NB4 (cell line): ENCODE data around the gene HNRNPU.

Experiments used
- POLR2A ChIP-seq: IDR thresholded peaks from 2 replicates; pipeline ENCODE4 v1.6.1; 2011; ENCODE audit warnings: mild to moderate bottlenecking; ENCODE audit not compliant: insufficient read length; ENCODE audit errors: extremely low read depth
- TF ChIP-seq, protein P1 (sequence below): IDR thresholded peaks from one replicate; pipeline ENCODE4 v1.5.1; 2012; ENCODE audit warnings: low read depth, low read length
- TF ChIP-seq, protein P2 (sequence below): IDR thresholded peaks from 2 replicates; pipeline ENCODE4 v1.6.1; 2011; ENCODE audit warnings: low read depth, low read length

DNA sequence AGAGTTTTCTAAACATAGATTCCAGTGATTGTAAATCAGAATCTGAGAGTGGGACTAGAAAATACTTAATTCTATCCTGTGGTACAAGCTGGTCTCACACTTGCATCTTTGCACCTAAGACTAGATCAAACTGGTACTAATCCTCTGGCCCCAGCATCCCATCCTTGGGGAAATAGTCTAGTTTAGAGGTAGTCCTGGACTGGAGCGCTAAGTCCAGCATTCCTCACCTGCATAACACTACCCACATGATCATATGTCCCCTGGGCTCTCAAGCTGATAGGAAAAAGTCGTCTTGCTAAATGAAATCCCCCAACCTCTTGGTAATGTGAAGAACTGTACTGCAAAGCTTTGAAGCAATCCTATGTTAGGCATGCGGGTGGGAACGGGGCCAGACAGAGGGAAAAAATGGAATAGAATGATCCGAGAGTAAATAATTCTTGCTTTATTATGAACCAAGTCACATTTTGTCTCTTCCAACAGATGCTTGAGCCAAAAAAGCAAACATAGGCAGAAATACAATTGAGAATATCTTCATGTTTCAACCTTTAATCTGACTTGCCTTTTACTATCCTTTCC lies 24.0 kb downstream of the HNRNPU start:
- TF ChIP-seq, protein P1, sequence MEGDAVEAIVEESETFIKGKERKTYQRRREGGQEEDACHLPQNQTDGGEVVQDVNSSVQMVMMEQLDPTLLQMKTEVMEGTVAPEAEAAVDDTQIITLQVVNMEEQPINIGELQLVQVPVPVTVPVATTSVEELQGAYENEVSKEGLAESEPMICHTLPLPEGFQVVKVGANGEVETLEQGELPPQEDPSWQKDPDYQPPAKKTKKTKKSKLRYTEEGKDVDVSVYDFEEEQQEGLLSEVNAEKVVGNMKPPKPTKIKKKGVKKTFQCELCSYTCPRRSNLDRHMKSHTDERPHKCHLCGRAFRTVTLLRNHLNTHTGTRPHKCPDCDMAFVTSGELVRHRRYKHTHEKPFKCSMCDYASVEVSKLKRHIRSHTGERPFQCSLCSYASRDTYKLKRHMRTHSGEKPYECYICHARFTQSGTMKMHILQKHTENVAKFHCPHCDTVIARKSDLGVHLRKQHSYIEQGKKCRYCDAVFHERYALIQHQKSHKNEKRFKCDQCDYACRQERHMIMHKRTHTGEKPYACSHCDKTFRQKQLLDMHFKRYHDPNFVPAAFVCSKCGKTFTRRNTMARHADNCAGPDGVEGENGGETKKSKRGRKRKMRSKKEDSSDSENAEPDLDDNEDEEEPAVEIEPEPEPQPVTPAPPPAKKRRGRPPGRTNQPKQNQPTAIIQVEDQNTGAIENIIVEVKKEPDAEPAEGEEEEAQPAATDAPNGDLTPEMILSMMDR: no peak
- no peak for TF ChIP-seq POLR2A
- TF ChIP-seq, protein P2, sequence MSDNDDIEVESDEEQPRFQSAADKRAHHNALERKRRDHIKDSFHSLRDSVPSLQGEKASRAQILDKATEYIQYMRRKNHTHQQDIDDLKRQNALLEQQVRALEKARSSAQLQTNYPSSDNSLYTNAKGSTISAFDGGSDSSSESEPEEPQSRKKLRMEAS: no peak
